Putamen (tissue), 1 donor: Measurements from ENCODE around the gene NT5C3B.
"Not testable (repeated sequence)": the region's sequence is repeated elsewhere in the genome, so short reads cannot be mapped to it uniquely, and the experiment has no call there.

ENCODE experiments used
- DNase-seq: peaks from one replicate; pipeline ENCODE4 v3.0.0-alpha.2; 2016; ENCODE audit warnings: low spot score

Gene NT5C3B

GRCh38 chr17:41835800-41836549 lies at the start of gene NT5C3B:
TSS of gene NT5C3B (minus strand) at chr17:41836232. CDS start at chr17:41836193, 39 bp downstream.
- peak; percentile 64 for DNase-seq

GRCh38 chr17:41885733-41886132 lies 49.7 kb upstream of the NT5C3B start:
- DNase-seq: no peak

DNA sequence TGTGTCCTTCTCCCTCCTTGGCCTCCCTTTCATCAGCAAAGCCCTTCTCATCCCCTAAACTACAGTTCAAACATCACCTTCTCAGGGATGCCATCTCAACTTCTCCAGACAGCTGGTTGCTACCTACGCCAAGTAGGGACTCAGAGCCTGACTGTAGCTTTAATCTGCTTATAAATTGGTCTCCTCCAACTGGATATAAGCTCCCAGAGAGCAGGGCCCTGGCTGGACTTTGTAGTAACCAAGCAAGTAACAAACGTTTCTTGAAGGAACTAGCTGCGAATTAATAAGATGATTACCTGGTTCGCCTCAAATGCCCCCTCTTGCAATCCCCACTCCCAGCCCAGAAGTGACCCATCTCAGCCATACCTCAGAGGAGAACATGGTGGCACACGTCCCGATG lies 46.7 kb upstream of the NT5C3B start:
- no peak for DNase-seq

DNA sequence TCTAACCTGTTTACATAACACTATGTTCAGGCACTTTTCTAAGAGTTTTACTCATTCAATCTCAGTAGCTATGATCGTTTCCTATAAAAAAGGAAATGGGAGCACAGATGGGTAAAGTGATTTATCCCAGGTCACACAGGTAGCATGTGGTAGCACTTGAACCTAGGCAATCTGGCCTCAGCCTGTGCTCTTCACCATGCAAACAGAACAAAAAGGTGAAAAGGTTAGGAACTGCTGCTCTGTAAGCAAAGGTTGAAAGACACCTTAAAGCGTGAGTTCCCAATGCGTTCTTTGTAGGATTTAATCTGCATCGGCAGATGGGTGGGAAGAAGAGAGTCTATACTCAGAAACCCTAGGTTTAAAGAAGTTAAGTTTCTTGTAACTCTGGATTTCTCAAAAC lies 44.1 kb upstream of the NT5C3B start:
- DNase-seq: no peak

- DNase-seq: not testable (repeated sequence)
These were observed 38.2 kb upstream of the NT5C3B start for GRCh38 chr17:41874293-41874670.

DNA sequence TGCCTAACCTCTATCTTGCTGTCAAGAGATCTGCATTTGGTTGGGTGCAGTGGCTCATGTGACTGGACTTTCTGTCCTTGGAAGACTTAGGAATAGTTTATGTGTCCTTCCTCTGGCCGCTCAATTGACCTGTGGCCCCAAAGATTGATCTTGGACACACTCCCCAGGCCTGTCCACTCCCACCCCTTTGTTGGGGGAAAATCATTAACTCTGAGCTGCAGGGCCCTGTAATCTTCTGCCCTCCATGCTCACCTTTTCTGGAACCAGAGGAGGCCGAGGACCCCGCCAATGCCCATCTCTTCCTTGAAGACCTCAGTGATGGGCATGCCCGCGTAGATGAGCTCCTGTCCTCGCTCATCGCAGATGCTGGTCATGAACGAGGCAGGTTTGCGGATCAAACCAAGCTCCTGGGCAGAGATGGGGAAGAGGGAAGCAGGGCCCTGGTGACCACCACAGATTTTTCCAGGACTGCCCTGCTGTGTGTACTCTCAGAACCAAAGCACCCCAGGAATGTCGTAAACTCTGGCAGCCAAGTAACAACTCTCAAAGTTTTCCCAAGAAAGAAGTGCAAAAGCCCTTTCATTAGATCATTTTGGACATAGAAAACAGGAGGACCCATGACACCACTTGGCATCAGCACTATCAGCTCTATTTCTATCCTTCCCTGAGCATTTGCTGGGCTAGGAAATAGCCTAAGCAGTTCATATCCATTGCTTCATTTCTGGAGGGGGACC lies 37.7 kb upstream of the NT5C3B start:
- no peak for DNase-seq

DNA sequence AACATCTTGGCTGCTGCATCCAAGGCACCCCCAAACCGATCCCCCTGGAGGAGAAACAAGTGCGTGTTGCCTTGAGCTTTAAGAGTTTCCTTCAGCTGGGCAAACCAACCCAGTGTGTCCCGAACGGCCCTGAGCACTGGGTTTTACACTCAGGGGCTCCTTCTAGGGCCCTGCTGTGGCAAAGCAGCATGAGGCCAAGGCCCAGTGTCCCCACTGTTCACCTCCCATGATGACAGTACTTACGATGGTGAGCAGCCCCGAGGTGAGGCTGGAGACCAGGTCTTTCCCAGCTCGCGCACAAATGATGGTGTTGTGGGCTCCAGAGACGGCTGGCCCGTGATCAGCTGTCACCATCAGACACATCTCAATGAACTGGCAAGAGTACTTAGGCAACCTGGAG lies 35.8 kb upstream of the NT5C3B start:
- DNase-seq: no peak

- DNase-seq: no peak
These were observed 34.6 kb upstream of the NT5C3B start for GRCh38 chr17:41870627-41871026.

GRCh38 chr17:41870097-41870496 lies 34.1 kb upstream of the NT5C3B start:
- DNase-seq: no peak

DNA sequence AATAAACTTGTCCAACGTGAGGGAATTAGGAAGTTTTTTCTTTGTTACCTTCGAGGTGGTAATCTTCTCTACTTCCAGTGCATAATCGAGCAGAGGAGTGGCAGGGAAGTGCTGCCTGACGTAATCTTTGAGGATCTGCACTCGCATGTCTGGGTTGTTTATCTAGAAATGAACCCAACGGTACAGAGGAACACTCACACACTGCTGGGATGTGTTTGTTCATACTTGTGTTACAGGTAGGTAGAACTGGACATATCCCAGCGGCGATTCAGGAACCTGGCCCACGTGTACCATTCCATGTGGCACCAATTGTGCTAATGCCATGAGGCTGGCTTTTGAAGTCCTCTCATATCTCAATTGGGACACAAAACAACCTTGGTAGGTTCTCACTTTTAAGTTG lies 33.4 kb upstream of the NT5C3B start:
- DNase-seq: no peak

GRCh38 chr17:41868568-41868967 lies 32.5 kb upstream of the NT5C3B start:
- DNase-seq: no peak

DNA sequence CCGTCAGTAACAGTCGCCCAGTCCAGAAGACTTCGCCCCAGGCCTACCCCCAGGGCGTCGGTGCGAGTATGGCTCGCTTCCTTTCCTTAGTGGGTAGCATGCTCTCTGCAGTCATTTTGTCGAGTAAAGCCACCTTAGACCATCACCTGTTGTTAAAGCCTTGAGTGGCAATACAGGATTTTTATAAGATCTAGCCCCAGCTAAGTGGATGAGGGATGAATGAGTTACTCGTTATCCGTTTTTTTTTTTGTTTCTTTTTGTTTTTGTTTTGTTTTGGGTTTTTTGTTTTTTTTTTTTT lies 29.5 kb upstream of the NT5C3B start:
- no peak for DNase-seq

GRCh38 chr17:41864836-41865595 lies 29.0 kb upstream of the NT5C3B start, which contains the start of gene KLHL11:
TSS of gene KLHL11 (minus strand) at chr17:41865423. CDS start at chr17:41865370, 53 bp downstream.
- DNase-seq: peak; percentile 92

DNA sequence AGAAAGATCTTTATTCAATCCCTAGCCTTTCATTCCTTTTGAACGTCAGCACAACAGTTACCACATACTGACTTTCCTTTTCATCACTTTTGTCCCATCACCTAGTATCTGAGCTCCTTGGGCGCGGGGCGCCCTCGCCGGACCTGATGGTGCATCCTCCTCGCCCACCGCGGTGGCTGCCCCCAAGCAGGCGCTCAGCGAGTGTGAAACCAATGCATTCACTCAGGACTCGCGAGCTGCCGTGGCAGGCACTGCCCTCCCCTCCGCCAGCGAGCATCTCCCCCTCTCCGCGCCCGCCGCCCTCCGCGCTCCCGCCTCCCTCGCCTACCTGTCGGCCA lies 28.4 kb upstream of the NT5C3B start:
- no peak for DNase-seq

DNA sequence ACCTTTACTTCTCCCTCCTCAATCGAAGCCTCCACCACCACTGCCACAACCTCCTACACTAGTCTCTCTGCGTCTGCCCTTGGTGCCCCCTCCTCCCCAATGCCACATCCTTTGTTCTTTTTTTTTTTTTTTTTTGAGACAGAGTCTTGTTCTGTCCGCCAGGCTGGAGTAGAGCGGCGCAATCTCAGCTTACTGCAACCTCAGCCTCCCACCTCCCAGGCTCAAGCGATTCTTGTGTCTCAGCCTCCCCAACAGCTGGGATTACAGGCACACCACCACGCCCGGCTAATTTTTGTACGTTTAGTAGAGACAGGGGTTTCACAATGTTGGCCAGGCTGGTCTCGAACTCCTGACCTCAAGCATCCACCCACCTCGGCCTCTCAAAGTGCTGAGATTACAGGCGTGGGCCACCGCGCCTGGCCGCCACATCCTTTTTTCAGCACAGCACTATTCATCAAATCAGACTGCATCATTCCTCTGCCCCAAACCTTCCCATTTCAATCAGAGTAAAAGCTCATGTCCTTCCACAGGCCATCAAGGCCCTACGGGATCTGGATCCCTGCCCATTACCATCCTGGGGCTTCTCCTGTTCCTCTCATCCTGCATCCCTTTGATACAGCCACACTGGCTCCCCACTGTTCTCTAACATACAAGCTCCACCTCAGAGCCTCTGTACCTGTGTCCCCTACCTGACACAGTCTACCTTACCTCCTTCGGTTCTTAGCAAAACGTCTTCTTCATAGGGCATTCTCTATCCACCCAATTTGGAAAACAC lies 27.2 kb upstream of the NT5C3B start:
- DNase-seq: no peak

DNA sequence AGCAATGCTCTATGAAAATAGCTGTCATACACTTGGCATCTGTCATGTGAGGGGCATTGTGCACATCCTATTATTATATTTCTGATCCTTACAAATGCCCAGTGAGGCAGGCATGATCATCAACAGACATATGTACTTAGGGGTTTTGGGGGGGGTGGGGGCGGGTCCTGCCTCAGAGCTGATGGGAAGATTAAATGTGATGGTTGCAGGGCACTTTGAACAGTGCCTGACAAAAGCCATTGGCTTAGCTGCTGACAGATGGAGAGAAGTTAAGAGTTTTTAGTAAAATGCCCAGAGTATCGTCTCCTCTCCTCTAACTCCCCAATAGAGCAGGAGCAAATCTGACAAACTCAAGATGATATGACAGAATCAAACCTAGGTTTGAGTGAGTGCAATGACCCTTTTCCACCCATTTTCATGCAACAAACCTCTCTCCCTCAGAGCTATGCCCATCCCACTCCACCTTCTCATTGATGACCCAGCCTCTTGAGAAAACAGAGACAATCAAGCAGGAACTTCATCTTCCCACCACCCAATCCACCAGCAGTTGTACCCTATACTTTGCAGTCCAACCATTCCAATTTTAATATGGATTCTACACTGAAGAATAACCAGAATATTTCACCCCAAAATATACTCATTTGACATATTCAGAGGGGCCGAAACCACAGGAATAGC lies 24.4 kb upstream of the NT5C3B start:
- DNase-seq: no peak

DNA sequence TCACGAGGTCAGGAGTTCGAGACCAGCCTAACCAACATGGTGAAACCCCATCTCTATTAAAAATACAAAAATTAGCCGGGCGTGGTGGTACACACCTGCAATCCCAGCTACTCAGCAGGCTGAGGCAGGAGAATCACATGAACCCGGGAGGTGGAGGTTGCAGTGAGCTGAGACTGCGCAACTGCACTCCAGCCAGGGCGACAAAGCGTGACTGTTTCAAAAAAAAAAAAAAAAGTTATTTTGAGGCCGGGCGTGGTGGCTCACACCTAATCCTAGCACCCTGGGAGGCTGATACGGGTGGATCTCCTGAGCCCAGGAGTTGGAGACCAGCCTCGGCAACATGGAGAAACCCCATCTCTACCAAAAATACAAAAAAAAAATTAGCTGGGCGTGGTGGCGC lies 15.3 kb upstream of the NT5C3B start:
- not testable (repeated sequence) for DNase-seq

- DNase-seq: no peak
These were observed 13.4 kb upstream of the NT5C3B start for GRCh38 chr17:41849251-41849990.

GRCh38 chr17:41848788-41849187 lies 12.8 kb upstream of the NT5C3B start:
- no peak for DNase-seq

DNA sequence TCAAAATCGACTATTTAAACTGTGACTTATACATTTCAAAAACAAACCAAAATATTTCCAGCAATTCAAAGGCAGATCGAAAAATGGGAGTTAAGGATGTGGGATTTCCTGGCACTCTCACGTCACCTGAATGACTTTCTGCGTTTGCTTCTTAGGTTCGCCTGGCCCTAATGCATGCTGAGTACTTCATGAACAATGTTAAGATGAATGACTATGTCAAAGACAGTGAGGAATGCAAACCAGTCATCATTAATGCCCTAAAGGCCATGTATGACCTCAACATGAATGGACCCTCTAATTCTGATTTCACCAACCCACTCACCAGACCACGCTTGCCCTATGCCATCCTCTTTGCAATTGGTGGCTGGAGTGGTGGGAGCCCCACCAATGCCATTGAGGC lies 8.9 kb upstream of the NT5C3B start:
- no peak for DNase-seq

GRCh38 chr17:41840781-41841180 lies 4.7 kb upstream of the NT5C3B start:
- not testable (repeated sequence) for DNase-seq
